K562 (cell line): ENCODE measurements around the gene SDR9C7. TPM values are rescaled to one million over a fixed set of nuclear protein-coding genes. Genes with fewer than 3 reads are reported as not detected.
"Not testable (repeated sequence)": the region's sequence is repeated elsewhere in the genome, so short reads cannot be mapped to it uniquely, and the experiment has no call there.

Experiments
- ARID1B ChIP-seq: fragments of 450-650 bp; IDR thresholded peaks from 2 replicates; pipeline ENCODE4 v1.6.1; 2016; ENCODE audit warnings: antibody characterized with exemption, mild to moderate bottlenecking, inconsistent platforms
- CBFA2T2 ChIP-seq: fragments of 450-650 bp; conservative IDR thresholded peaks from 2 replicates; pipeline ENCODE4 v1.6.1; 2017; ENCODE audit warnings: mild to moderate bottlenecking
- CBFA2T3 ChIP-seq: fragments of 450-650 bp; IDR thresholded peaks from 2 replicates; pipeline ENCODE4 v1.6.1; 2017
- DMBX1 ChIP-seq: fragments of 250-450 bp; sonication (Bioruptor Pico); IDR thresholded peaks from 2 replicates; pipeline ENCODE4 v1.8.0; 2022; ENCODE audit warnings: inconsistent platforms, mild to moderate bottlenecking, moderate library complexity, borderline replicate concordance
- DPF2 ChIP-seq: fragments of 450-650 bp; IDR thresholded peaks from 2 replicates; pipeline ENCODE4 v1.6.1; 2016
- KDM1A ChIP-seq, 2 experiments: fragments of 450-650 bp; IDR thresholded peaks; 2 replicates each; pipeline ENCODE4 v1.6.1; 2016; ENCODE audit warnings: mild to moderate bottlenecking in 2 of 2
- NFIC ChIP-seq: fragments of 450-650 bp; IDR thresholded peaks from 2 replicates; pipeline ENCODE4 v1.6.1; 2017; ENCODE audit warnings: mild to moderate bottlenecking, inconsistent platforms
- NR4A1 ChIP-seq, 2 experiments: fragments of 250-450 bp in 1 of 2; fragments of 450-650 bp in 1 of 2; sonication (Bioruptor Pico) in 1 of 2; IDR thresholded peaks; 2 replicates each; pipeline versions ENCODE4 v1.4.0 to v1.6.1; 2016 to 2020; ENCODE audit warnings: mild to moderate bottlenecking in 2 of 2, missing compliant biosample characterization in 1 of 2, missing genetic modification characterization in 1 of 2, moderate library complexity in 1 of 2
- POLR2AphosphoS5 ChIP-seq: IDR thresholded peaks from 2 replicates; pipeline ENCODE4 v1.6.1; 2011; ENCODE audit warnings: mild to moderate bottlenecking, low read depth, low read length, moderate library complexity; ENCODE audit not compliant: control insufficient read depth, insufficient read depth
- TCF3 ChIP-seq: sonication (generic); formaldehyde crosslinking; IDR thresholded peaks from 2 replicates; pipeline ENCODE4 v1.4.0; 2020; ENCODE audit warnings: mild to moderate bottlenecking, missing genetic modification reagents
- TEAD4 ChIP-seq, 2 experiments: sonication (generic) in 1 of 2; formaldehyde crosslinking in 1 of 2; IDR thresholded peaks; 2 replicates each; pipeline versions ENCODE4 v1.6.1 to v1.8.0; 2012 to 2022; ENCODE audit warnings: borderline replicate concordance in 1 of 2, inconsistent platforms in 1 of 2, low read length in 1 of 2, mild to moderate bottlenecking in 1 of 2, missing genetic modification reagents in 1 of 2
- ZNF583 ChIP-seq: fragments of 250-450 bp; sonication (Bioruptor Pico); IDR thresholded peaks from 2 replicates; pipeline ENCODE4 v1.4.0; 2020
- ZNF592 ChIP-seq: fragments of 450-650 bp; IDR thresholded peaks from 2 replicates; pipeline ENCODE4 v1.6.1; 2017; ENCODE audit warnings: antibody characterized with exemption, mild to moderate bottlenecking
- polyA plus RNA-seq, 8 experiments: library from polyadenylated mRNA; depleted of rRNA in 4 of 8; stranded (reverse) in 5 of 8; unstranded in 3 of 8; fragments of >200 nt; fragmentation: Nextera tagmentation in 2 of 8; fragmentation: Illumina TruSeq in 1 of 8; extraction: Ambion mirVana in 2 of 8; extraction: Trizol in 1 of 8; gene quantifications; 2 replicates each; pipeline versions ENCODE4 v1.2.1 to v1.2.3, GENCODE V29; 2011 to 2014; ENCODE audit warnings: inconsistent platforms in 1 of 8, missing spikeins in 1 of 8
- total RNA-seq, 7 experiments: library from RNA; depleted of rRNA in 6 of 7; stranded (reverse); fragments of >200 nt in 6 of 7; fragmentation: Illumina TruSeq in 2 of 7; extraction: Trizol in 2 of 7; gene quantifications; 2 replicates each; pipeline versions ENCODE4 v1.2.1 to v1.2.3, GENCODE V29; 2011 to 2021; ENCODE audit warnings: low replicate concordance in 1 of 7
- TF ChIP-seq, protein P1 (sequence below), 2 experiments: fragments of 450-650 bp; conservative IDR thresholded peaks; 2 replicates each; pipeline ENCODE4 v1.6.1; 2017; ENCODE audit warnings: mild to moderate bottlenecking in 2 of 2, moderate library complexity in 2 of 2
- TF ChIP-seq, protein P2 (sequence below): sonication (generic); IDR thresholded peaks from 2 replicates; pipeline ENCODE4 v1.6.1; 2016

Gene SDR9C7
- total and polyA plus RNA-seq, 9 of the 15 experiments (the other 6 are each of a cell fraction or from before 2014, with no cell fraction given): 0.04 to 0.59 (median 0.06) TPM; not detected in 6

GRCh38 chr12:56879240-56880124 lies 54.7 kb downstream of the SDR9C7 start (continued):
- TF ChIP-seq, protein P1, sequence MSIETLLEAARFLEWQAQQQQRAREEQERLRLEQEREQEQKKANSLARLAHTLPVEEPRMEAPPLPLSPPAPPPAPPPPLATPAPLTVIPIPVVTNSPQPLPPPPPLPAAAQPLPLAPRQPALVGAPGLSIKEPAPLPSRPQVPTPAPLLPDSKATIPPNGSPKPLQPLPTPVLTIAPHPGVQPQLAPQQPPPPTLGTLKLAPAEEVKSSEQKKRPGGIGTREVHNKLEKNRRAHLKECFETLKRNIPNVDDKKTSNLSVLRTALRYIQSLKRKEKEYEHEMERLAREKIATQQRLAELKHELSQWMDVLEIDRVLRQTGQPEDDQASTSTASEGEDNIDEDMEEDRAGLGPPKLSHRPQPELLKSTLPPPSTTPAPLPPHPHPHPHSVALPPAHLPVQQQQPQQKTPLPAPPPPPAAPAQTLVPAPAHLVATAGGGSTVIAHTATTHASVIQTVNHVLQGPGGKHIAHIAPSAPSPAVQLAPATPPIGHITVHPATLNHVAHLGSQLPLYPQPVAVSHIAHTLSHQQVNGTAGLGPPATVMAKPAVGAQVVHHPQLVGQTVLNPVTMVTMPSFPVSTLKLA (conservative IDR thresholded peaks at IDR 0.05): peak; percentile 28 to 37; a peak in 2 of 4 replicates
- 0 out of 2 replicates have a peak, but pooled peaks have one; percentile 24 for TF ChIP-seq DPF2
- TF ChIP-seq ARID1B: peak; percentile 72
- TF ChIP-seq POLR2AphosphoS5: 0 out of 2 replicates have a peak, but pooled peaks have one; percentile 35
- TF ChIP-seq NFIC: peak; percentile 62
- peak; percentile 38; the same call in 1 of the 2 replicates for TF ChIP-seq DMBX1 (CRISPR knock-in tag)
- TF ChIP-seq KDM1A (IDR thresholded peaks at IDR 0.05): peak; percentile 55 to 63; a peak in 2 of 4 replicates
- TF ChIP-seq, protein P2, sequence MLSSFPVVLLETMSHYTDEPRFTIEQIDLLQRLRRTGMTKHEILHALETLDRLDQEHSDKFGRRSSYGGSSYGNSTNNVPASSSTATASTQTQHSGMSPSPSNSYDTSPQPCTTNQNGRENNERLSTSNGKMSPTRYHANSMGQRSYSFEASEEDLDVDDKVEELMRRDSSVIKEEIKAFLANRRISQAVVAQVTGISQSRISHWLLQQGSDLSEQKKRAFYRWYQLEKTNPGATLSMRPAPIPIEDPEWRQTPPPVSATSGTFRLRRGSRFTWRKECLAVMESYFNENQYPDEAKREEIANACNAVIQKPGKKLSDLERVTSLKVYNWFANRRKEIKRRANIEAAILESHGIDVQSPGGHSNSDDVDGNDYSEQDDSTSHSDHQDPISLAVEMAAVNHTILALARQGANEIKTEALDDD: peak; percentile 82
- peak; percentile 59 for TF ChIP-seq ZNF592
- TF ChIP-seq CBFA2T3: peak; percentile 92
- TF ChIP-seq NR4A1 (CRISPR knock-in tag; IDR thresholded peaks at IDR 0.05); TEAD4 (CRISPR knock-in tag; IDR thresholded peaks at IDR 0.05; ENCODE audit: borderline replicate concordance): not testable (repeated sequence)
- 0 out of 2 replicates have a peak, but pooled peaks have one; percentile 56 for TF ChIP-seq NR4A1 (tag; IDR thresholded peaks at IDR 0.05)
- TF ChIP-seq TCF3: peak; percentile 74
- TF ChIP-seq TEAD4 (IDR thresholded peaks at IDR 0.05; ENCODE audit: low read length): peak; percentile 55
- TF ChIP-seq CBFA2T2: peak; percentile 92
- TF ChIP-seq ZNF583: peak; percentile 61; the same call in 1 of the 2 replicates
- TF ChIP-seq, all 486 proteins: peak for 25; not testable (repeated sequence) for 461
